ENCODE data around the gene GPR3.

Gene GPR3

GRCh38 chr1:27356277-27356618 lies 36.2 kb upstream of the GPR3 start:
- Histone ChIP-seq H2AFZ (ENCODE audit: low read length) (no peak overlapping the region), H3F3A (ENCODE audit: low read depth) (no peaks in the 10 kb centered on the region), H3K9me3 (ENCODE audit: insufficient read depth, low read depth, low read length) (no peaks in the 10 kb centered on the region), H3K36me3 (ENCODE audit: insufficient read depth, low read length) (no peaks in the 10 kb centered on the region), H3K9ac (ENCODE audit: low read depth, low read length, poor library complexity, severe bottlenecking) (no peak overlapping the region), H3K9me2 (replicated peaks; ENCODE audit: low read depth, low read length) (no peaks in the 10 kb centered on the region), H3K4me2 (ENCODE audit: low read depth, low read length, poor library complexity, severe bottlenecking) (no peak overlapping the region), H3K27me3 (ENCODE audit: insufficient read depth, low read length, poor library complexity, severe bottlenecking) (no peaks in the 10 kb centered on the region), H4K20me1 (ENCODE audit: insufficient read depth, low read length, poor library complexity, severe bottlenecking) (no peaks in the 10 kb centered on the region), H3K4me3 (ENCODE audit: low read length, poor library complexity, severe bottlenecking) (no peak overlapping the region), H3K4me1 (ENCODE audit: insufficient read depth, low read length, poor library complexity, severe bottlenecking) (no peaks in the 10 kb centered on the region), H3K79me2 (ENCODE audit: insufficient read depth, low read length) (no peaks in the 10 kb centered on the region)
- no peak for TF ChIP-seq EZH2phosphoT487 (IDR thresholded peaks at IDR 0.05; ENCODE audit: borderline replicate concordance)
- TF ChIP-seq CTCF (conservative IDR thresholded peaks at IDR 0.05; ENCODE audit: low read length): no peak

GRCh38 chr1:27356619-27357280 lies 35.7 kb upstream of the GPR3 start:
- Histone ChIP-seq H3K79me2 (ENCODE audit: insufficient read depth, low read length) (no peaks in the 10 kb centered on the region), H3K4me2 (ENCODE audit: low read depth, low read length, poor library complexity, severe bottlenecking) (peak overlapping the region; percentile 67), H2AFZ (ENCODE audit: low read length) (peak overlapping the region; percentile 77; the same call in 1 of the 2 replicates), H3K36me3 (ENCODE audit: insufficient read depth, low read length) (no peaks in the 10 kb centered on the region), H3K4me3 (ENCODE audit: low read length, poor library complexity, severe bottlenecking) (peak overlapping the region; percentile 65), H3K27me3 (ENCODE audit: insufficient read depth, low read length, poor library complexity, severe bottlenecking) (no peaks in the 10 kb centered on the region), H3K4me1 (ENCODE audit: insufficient read depth, low read length, poor library complexity, severe bottlenecking) (no peaks in the 10 kb centered on the region), H4K20me1 (ENCODE audit: insufficient read depth, low read length, poor library complexity, severe bottlenecking) (no peaks in the 10 kb centered on the region), H3F3A (ENCODE audit: low read depth) (no peaks in the 10 kb centered on the region), H3K9me3 (ENCODE audit: insufficient read depth, low read depth, low read length) (no peaks in the 10 kb centered on the region), H3K9ac (ENCODE audit: low read depth, low read length, poor library complexity, severe bottlenecking) (peak overlapping the region; percentile 64), H3K9me2 (replicated peaks; ENCODE audit: low read depth, low read length) (no peaks in the 10 kb centered on the region)
- TF ChIP-seq EZH2phosphoT487 (IDR thresholded peaks at IDR 0.05; ENCODE audit: borderline replicate concordance): no peak
- no peak for TF ChIP-seq CTCF (conservative IDR thresholded peaks at IDR 0.05; ENCODE audit: low read length)

- no peaks in the 10 kb centered on the region for H3K36me3 ChIP-seq (ENCODE audit: insufficient read depth, low read length)
- H3K9ac ChIP-seq (ENCODE audit: low read depth, low read length, poor library complexity, severe bottlenecking): peak overlapping the region; percentile 64
- no peaks in the 10 kb centered on the region for H3K79me2 ChIP-seq (ENCODE audit: insufficient read depth, low read length)
- peak overlapping the region; percentile 67 for H3K4me2 ChIP-seq (ENCODE audit: low read depth, low read length, poor library complexity, severe bottlenecking)
- no peaks in the 10 kb centered on the region for H3K9me3 ChIP-seq (ENCODE audit: insufficient read depth, low read depth, low read length)
- H3K4me1 ChIP-seq (ENCODE audit: insufficient read depth, low read length, poor library complexity, severe bottlenecking): no peaks in the 10 kb centered on the region
- no peaks in the 10 kb centered on the region for H3K27me3 ChIP-seq (ENCODE audit: insufficient read depth, low read length, poor library complexity, severe bottlenecking)
- TF ChIP-seq CTCF (conservative IDR thresholded peaks at IDR 0.05; ENCODE audit: low read length): peak; percentile 89
- no peak for TF ChIP-seq EZH2phosphoT487 (IDR thresholded peaks at IDR 0.05; ENCODE audit: borderline replicate concordance)
- H3K4me3 ChIP-seq (ENCODE audit: low read length, poor library complexity, severe bottlenecking): peak overlapping the region; percentile 65
- H3F3A ChIP-seq (ENCODE audit: low read depth): no peaks in the 10 kb centered on the region
- H3K9me2 ChIP-seq (replicated peaks; ENCODE audit: low read depth, low read length): no peaks in the 10 kb centered on the region
- peak overlapping the region; percentile 77; the same call in 1 of the 2 replicates for H2AFZ ChIP-seq (ENCODE audit: low read length)
- H4K20me1 ChIP-seq (ENCODE audit: insufficient read depth, low read length, poor library complexity, severe bottlenecking): no peaks in the 10 kb centered on the region
Measured at GRCh38 chr1:27357281-27358037, 35.0 kb upstream of the GPR3 start.
